NCI-H460 (cell line): Measurements from ENCODE around the gene ALDH1A3. TPM values are rescaled to one million over a fixed set of nuclear protein-coding genes. Genes with fewer than 3 reads are reported as not detected.

Experiments used
- DNase-seq: peaks from one replicate; pipeline ENCODE4 v3.0.0-alpha.2; 2016; ENCODE audit warnings: low read depth; ENCODE audit errors: extremely low read depth
- small RNA-seq, 2 experiments: library from RNA; depleted of rRNA; stranded (forward); fragments of <200 nt; gene quantifications; one replicate each; pipeline ENCODE3, GENCODE V24; 2014
- total RNA-seq: library from RNA; depleted of rRNA; stranded (reverse); fragments of >200 nt; shearing (Covaris generic); gene quantifications from 2 replicates; pipeline ENCODE4 v1.2.3, GENCODE V29; 2014; rRNA removed

The ALDH1A3 gene
- total RNA-seq, 1 experiment from 2014 or later = 1.9 TPM

DNA sequence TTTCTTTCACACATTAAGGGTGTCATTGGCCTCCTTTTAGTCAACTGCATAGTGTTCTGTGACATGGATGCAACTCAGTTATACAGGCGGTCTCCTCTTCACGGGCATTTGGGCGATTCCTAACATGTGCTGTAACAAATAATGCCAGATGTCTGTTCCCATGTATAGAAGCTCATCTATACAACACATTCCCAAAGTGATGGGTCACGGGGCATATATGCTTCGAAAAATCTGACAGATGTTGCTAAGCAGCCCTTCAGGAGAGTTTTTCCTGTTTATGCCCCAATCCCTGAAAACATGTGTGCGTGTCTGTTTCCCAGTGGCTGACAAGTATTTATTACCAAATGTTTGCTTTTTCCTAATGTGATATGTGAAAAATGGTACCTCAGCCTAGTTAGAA lies 65.4 kb downstream of the ALDH1A3 start:
- no peak for DNase-seq

DNA sequence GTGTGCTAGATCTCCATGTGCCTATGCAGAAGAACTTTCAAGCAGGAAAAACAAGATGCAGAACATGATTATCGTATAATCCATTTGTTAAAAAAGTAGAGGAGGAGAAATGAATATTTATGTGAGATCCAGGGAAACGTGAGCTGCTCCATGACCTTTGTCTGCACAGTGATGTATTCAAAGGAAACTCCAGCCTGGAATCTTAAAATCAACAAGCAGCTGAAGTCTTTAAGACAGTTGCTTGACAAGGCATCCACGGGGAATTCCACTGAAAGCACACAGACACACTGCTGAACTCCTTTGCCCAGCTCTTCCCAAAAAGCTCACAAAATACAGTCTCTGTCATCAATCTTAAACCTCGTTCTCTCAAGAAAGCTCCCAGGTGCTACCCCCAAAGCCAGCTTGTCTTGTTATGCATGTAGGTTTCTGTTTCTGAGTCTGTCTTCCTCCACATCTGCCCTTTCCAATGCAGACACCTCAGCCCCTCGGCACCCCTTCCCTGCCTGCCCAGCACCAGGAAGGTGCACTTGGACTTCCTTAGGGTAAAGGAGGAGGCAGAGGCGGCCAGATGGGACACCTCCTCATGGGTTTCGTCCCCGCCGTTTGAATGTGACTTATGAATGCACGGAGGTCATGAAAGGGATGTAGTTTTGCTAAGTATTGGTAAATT lies 68.3 kb downstream of the ALDH1A3 start:
- DNase-seq = no peak

DNA sequence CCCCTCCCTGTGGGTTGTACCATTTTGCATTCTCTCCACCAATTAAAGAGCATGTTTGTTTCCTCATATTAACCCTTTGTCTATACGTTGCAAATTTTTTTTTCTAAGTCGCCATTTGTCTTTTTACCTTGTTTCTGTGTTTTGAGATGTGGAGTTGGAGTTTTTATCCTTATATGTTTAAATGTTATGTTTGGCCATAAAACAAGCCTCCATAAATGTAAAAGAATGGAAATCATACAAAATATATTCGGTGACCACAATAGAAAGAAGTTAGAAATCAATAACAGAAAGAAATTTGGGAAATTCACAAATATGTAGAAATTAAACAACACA lies 68.8 kb downstream of the ALDH1A3 start:
- no peak for DNase-seq

DNA sequence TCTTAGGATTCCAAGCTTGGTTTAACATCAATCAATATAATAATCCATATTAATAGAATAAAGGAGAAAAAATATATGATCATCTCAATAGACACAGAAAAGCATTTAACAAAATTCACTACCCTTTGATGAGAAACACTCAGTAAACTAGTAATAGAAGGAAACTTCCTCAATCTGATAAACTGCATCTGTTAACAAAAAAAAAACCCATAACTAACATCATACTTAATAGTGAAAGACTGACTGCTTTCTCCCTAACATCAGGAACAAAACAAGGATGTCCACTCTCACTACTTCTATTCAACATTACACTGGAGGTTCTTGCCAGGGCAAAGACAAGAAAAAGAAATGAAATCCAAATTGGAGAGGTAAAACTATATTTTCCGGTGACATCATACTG lies 70.1 kb downstream of the ALDH1A3 start:
- no peak for DNase-seq

DNA sequence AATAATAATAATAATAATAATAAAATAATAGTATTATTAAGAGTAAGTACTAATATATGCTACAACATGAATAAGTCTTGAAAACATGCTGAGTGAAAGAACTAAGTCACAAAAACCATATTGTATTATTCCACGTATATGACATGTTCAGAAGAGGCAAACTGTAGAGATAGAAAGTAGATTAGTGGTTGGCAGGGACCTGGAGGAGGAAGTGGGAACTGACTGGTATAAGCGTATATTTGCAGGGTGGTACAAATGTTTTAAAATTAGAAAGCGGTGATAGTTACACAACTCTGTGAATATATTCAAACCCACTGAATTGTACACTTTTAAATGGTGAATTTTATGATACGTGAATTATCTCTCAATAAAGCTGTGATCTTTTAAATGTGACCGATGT lies 72.3 kb downstream of the ALDH1A3 start:
- DNase-seq = no peak

DNA sequence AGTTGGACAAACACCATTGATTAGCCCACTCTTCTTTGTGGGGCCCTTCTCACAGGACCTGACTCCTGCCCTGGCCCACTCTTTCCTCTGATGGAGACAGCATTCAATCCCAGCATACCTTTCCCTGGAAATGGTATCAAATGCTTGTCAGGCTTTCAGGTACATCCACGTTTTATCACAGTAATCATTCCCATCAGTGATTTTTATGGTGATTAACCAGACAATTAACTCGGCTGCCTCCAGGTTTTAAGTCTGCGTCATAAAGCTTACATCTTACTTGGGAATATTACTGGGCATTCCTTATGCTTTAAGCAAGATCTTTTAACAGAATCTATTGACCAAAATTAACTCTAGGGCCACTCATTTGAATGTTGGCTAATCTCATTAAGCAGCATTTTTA lies 72.9 kb downstream of the ALDH1A3 start:
- DNase-seq = no peak

DNA sequence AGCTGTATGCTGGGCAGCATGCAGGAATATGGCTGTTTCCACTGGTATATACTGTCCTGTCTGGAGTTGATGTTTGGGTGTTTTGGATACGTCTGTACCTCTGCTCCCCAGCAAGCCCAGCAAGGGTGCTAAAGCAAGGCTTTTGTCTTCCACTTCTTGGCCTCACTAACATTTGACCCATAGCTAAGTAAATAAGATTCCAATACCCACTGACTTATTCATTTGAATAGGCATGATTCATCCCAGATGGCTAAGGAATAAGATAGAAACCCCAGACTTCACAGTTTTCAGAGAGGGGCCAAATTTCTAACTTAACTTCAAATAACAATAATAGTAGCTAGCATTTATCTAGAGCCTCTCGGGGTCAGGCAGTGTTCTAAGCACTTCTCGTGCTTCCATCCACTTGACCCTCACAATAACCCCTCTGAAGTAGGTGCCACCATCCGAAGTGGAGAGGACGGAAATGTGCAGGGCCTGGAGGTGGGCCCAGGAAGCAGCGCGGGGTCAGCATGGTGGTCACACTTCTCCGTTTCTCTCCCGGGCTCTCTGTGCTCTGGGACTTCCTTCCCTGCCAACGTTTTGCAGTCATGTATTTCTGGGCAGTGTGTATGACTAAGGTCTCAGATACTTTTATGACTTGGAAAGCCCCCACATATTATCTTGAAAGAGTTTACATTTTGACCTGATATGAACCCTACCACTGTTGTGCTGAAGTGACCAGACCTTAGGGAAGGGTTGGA lies 78.9 kb downstream of the ALDH1A3 start:
- DNase-seq = no peak

DNA sequence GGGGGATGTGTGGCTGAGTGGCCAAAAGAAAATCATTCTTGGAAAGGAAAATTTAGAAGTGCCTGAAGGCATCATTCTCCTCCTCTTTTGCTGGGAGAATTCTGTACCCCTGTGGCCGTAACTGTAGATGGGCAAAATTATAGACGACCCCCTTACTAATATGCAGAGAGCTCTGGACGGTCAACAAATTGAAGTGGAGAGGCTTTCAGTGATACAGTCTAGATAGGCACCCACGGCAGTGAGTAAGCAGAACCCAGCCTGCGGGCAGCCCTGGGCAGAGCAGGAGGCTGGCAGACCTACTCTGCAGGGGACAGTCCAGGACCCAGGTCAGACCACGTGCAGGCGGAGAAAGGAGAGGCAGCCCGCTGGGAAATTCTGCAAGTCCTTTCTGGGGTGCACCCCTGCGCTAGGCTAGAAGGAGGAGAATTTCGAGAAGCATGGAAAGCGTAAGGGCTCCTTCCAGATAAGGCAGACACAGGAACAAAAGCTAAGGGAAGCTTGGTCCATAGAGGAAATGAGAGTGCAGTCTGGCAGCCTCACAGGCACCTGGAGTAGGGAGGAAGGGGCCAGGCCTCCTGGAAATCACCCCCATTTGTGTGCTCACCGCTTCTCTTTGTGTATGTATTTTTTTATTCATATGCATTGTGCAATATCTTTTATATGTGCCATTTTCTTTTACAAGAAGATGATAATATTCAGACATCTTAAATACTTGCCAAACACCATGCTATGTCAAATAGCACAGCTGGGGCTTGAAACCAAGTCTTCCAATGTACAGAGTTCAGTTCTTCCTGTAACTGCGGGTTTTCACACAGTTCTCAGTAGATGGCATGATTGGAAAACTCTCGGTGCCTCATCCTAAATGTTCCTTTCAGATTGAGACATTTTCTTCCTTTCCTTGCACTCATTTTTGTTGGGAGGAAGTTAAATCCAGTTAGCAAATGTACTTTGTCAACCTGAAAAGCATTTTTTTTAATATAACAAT lies 79.7 kb downstream of the ALDH1A3 start:
- no peak for DNase-seq

Small RNA genes lying within 50 kb of the gene (small RNA-seq; reads per million reads assigned to genes)
- 0 reads per million in 2 experiments for gene AC015712.3

Other genes starting within 250 kb of the ALDH1A3 start
- gene LRRK1, start 39.5 kb downstream of the ALDH1A3 start, total RNA-seq = 0.63 and 1.3 TPM in 2 replicates